NCI-H2171 (cell line): ENCODE results near the gene BACH1.

Source experiments
- DNase-seq: peaks from one replicate; lab custom pipeline; 2025; lab: John Stamatoyannopoulos, UW

The BACH1 gene

DNA sequence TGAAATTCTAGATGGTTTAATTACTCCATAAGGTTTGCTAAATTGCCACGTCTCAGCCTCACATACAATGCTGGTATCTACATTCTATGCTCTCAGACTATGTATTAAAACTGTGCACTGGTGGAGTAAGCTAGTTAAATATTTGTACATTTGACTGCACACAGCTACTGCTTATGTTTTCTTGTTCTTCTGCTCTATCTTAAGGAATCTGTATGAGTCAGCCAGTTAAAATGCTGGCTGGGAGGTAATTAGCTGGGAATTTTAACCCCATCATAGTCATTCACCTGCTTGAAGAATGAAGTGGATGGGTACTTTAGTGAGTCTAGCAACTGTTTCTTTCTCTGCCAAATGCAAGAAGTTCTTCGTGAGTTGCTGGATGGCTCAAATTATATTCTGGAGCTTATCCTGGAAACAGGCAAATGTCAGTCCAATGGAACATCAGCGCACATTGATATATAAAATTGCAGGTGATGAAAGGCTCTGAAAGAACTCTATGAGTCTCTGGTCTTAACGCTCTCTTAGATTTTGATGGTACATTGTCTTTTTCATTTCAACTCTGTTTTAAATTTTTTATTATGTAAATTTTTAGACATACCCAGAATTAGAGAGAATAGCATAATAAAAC, 83.4 kb downstream of the BACH1 start:
- no peak for DNase-seq

DNA sequence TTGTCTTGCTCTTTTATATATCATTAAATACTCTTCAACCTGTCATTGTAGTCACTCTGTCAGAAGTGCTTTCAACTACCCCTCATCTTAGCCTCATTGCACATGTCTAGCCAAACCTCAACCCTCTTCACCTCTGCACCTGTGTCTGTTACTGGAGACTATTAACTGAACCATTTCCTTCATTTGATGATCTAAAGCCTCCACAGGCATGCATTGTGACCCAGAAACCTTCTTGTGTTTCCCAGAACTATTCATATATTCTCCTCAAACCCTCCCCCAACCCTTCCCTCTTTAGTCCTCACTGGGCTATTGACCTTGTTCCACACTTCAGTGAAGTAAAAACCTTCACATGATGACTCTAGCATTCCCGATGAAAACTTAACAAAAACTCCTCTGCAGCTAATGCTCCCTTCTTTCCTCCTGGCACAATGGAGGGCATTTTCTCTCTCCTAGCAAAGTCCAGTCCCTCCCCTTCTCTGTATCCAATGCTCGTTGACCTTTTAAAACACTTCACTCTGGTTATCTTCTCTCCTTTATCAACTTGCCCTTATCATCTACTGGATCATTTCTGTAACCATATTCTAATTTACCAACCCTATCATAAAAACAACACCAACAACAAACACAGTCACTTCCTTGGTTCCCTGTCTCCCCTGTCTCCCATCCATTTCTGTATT, 86.1 kb downstream of the BACH1 start:
- no peak for DNase-seq

GRCh38 chr21:29385934-29386520, 87.3 kb downstream of the BACH1 start:
- DNase-seq: no peak

DNA sequence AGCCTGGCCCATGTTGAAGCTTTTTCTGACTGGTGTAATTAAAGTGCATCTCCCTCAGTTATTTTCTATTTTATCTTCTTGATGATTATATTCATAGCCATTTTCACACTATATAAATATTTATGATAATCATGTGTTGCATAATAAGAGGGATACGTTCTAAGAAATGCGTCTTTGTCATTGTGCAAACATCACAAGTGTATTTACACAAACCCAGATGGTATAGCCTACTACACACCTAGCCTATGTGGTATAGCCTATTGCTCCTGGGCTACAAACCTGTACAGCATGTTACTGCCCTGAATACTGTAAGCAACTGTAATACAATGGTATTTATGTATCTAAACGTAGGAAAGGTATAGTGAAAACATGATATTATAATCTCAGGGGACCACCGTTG, 88.1 kb downstream of the BACH1 start:
- no peak for DNase-seq

GRCh38 chr21:29387598-29387997, 88.9 kb downstream of the BACH1 start:
- DNase-seq: no peak

- no peak for DNase-seq
Measured at GRCh38 chr21:29389136-29389535, 90.4 kb downstream of the BACH1 start.

GRCh38 chr21:29390778-29391177, 92.1 kb downstream of the BACH1 start:
- no peak for DNase-seq

GRCh38 chr21:29394051-29394450, 95.3 kb downstream of the BACH1 start:
- DNase-seq: no peak
